Brain microvascular endothelial cell (primary cell): ENCODE results near the gene MSI2.

Source experiments
- DNase-seq: peaks from one replicate; pipeline ENCODE4 v3.0.0-alpha.2; 2020
- H3K27ac ChIP-seq: fragments of 250-450 bp; sonication (Bioruptor Pico); 2 replicates; pipeline ENCODE4 v1.5.1; 2020; ENCODE audit warnings: mild to moderate bottlenecking, moderate library complexity
- H3K27me3 ChIP-seq: fragments of 250-450 bp; sonication (Bioruptor Pico); replicated peaks from 2 replicates; pipeline ENCODE4 v1.5.1; 2020; ENCODE audit warnings: mild to moderate bottlenecking
- H3K36me3 ChIP-seq: fragments of 250-450 bp; sonication (Bioruptor Pico); replicated peaks from 2 replicates; pipeline ENCODE4 v1.5.1; 2020; ENCODE audit warnings: mild to moderate bottlenecking
- H3K4me3 ChIP-seq: 2 replicates; pipeline ENCODE4 v1.5.1; 2011; ENCODE audit warnings: low read depth, mild to moderate bottlenecking, control low read depth, low read length, moderate library complexity
- in situ Hi-C: cut with HindIII; loops from 2 replicates; pipeline ENCODE4 v1.10.0; 2017; ENCODE audit warnings: low sequenced_read_pairs, low pct_ligation_motif_present
- TF ChIP-seq, protein P1 (sequence below): IDR thresholded peaks from 2 replicates; pipeline ENCODE4 v1.5.1; 2011; ENCODE audit warnings: low read depth, mild to moderate bottlenecking, moderate library complexity, low read length, control low read depth, inconsistent platforms; ENCODE audit errors: missing control alignments

MSI2 gene

DNA sequence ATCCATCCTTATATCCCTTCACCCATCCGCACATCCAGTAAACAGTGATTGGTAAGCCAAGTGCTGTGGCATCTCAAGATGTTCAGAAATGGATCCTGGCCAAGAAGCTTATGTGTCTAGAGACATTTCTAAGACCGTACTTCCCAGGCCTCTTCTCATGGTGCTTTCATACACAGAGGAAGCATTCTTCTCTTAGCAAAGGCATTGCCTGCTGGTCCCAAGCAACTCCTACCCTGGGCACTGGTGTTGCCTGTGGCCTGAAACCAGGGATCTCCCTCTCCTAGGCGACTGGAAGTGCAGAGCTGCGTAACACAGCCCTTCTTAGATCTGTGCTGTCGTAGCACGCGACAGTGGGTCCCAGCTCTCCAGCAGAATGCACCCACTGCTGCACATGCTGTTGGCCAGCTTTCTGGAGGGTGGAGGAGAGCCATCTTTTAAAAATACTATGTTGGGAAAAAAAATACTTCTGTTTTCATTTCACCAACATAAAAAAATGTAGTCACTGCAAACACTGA, 305.9 kb downstream of the MSI2 start:
- in situ Hi-C loops, result no loop called here
- no peaks in the 10 kb centered on the region for H3K36me3 ChIP-seq
- H3K4me3 ChIP-seq, result no peak overlapping the region
- no peak for DNase-seq
- H3K27ac ChIP-seq, result no peak overlapping the region
- no peaks in the 10 kb centered on the region for H3K27me3 ChIP-seq
- TF ChIP-seq, protein P1, sequence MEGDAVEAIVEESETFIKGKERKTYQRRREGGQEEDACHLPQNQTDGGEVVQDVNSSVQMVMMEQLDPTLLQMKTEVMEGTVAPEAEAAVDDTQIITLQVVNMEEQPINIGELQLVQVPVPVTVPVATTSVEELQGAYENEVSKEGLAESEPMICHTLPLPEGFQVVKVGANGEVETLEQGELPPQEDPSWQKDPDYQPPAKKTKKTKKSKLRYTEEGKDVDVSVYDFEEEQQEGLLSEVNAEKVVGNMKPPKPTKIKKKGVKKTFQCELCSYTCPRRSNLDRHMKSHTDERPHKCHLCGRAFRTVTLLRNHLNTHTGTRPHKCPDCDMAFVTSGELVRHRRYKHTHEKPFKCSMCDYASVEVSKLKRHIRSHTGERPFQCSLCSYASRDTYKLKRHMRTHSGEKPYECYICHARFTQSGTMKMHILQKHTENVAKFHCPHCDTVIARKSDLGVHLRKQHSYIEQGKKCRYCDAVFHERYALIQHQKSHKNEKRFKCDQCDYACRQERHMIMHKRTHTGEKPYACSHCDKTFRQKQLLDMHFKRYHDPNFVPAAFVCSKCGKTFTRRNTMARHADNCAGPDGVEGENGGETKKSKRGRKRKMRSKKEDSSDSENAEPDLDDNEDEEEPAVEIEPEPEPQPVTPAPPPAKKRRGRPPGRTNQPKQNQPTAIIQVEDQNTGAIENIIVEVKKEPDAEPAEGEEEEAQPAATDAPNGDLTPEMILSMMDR, result no peak

DNA sequence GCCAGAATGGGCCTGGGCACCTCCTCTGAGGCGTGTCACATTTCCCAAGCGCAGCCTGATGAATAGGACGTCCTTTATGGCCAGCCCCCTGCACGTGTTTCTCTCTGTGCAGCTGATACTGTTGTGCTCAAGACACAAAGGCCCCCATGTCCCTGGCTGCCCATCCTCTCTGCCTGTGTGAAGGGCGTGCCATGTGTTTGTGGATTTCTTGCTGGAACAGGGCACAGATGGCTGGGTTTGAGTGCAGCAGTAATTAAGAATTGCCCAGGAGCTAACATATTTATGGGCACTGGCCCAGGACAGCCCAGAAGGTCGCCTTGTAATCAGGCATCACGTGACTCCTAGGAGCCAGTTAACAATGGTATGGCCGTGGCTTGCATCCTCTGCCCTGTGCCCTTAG, 307.6 kb downstream of the MSI2 start:
- no peak for DNase-seq
- TF ChIP-seq, protein P1, result no peak
- H3K27me3 ChIP-seq, result no peaks in the 10 kb centered on the region
- in situ Hi-C loops, result no loop called here
- no peaks in the 10 kb centered on the region for H3K36me3 ChIP-seq
- no peak overlapping the region for H3K27ac ChIP-seq
- no peak overlapping the region for H3K4me3 ChIP-seq

DNA sequence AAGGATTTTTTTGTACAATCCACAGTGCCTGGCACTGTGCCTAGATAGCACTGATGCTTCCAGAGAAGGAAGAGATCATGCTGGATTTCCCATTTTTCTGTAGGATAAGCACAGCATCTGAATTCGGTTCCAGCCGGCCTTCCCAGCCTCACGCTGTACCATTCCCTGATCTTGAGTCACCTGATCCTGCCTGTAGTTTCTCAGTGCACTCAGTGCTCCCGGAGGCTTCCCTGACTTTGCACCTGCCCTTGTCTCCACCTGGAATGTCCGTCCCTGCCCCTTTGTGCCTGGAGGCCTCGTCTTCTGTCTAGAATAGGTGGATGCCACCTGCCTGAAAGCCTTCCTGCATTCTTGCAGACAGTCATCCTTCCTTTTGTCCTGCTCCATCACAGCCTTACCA, 308.9 kb downstream of the MSI2 start:
- no peak for DNase-seq
- TF ChIP-seq, protein P1, result no peak
- in situ Hi-C loops, result no loop called here
- H3K4me3 ChIP-seq, result no peak overlapping the region
- H3K27me3 ChIP-seq, result no peaks in the 10 kb centered on the region
- H3K36me3 ChIP-seq, result no peaks in the 10 kb centered on the region
- no peak overlapping the region for H3K27ac ChIP-seq

DNA sequence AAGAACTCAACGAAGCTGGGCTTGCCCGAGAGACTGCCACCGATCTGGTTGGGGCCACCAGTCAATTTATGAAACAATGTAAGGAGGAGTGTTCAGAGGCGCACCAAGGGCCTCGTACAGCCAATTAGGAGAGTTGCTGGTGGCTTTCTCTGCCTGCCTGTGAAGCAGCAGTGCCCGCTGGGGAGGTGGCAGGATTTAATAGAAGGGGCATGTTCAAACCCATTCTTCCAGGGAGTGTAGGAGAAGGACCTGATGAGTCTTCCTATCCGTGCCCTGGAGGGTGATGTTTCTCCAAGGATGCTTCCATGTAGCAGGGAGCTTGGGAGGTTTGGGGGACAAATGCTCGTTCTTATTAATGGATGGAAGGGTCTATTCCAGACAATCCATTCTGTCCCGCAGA, 310.4 kb downstream of the MSI2 start:
- H3K27me3 ChIP-seq, result no peaks in the 10 kb centered on the region
- no peaks in the 10 kb centered on the region for H3K36me3 ChIP-seq
- TF ChIP-seq, protein P1, result no peak
- DNase-seq, result no peak
- no peak overlapping the region for H3K27ac ChIP-seq
- in situ Hi-C loops, result no loop called here
- no peak overlapping the region for H3K4me3 ChIP-seq

DNA sequence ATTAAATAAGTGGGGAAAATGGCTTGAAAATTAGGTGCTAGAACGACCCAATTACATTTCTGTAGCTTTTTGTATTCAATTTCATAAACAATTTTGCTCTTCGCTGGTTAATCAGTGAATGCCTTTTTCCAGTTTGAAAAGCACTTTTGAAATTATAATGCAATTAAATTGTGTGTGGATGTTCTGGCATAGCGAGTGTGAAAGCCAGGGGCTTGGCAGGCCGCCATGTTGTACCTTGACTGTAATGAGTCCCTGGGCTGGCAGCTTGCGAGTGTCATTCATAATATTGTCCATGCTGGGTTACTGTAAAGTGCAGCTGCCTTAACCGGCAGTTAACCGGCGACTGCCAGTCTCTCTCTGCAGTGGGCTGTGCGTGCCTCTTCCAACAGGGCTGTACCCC, 310.9 kb downstream of the MSI2 start:
- TF ChIP-seq, protein P1, result no peak
- no peak for DNase-seq
- Histone ChIP-seq H3K4me3 (no peak overlapping the region), H3K36me3 (no peaks in the 10 kb centered on the region), H3K27ac (no peak overlapping the region), H3K27me3 (no peaks in the 10 kb centered on the region)
- in situ Hi-C loops, result no loop called here

DNA sequence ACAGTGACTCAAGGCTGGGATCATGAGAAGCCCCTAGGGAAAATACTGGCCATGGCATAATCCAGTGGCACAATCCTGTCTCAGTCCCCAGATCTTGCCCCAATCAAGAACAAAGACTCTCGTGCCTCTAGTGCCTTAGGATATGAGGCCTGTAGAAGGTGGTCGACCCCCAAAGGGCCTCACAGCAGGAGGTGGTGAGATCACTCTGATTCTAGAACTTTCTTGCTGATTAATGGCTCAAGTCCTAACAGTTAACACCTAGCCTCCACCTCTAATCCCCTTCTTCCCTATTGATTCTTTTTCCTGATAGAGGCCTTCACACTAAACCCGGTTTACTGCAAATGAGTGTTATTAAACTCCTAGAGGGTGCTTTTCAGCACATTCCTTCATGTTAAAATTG, 312.0 kb downstream of the MSI2 start:
- TF ChIP-seq, protein P1, result no peak
- in situ Hi-C loops, result no loop called here
- H3K27ac ChIP-seq, result no peak overlapping the region
- no peak for DNase-seq
- H3K27me3 ChIP-seq, result no peaks in the 10 kb centered on the region
- H3K36me3 ChIP-seq, result no peaks in the 10 kb centered on the region
- H3K4me3 ChIP-seq, result no peak overlapping the region
